Measurements from ENCODE around the gene ZIK1.

ZIK1 gene

DNA sequence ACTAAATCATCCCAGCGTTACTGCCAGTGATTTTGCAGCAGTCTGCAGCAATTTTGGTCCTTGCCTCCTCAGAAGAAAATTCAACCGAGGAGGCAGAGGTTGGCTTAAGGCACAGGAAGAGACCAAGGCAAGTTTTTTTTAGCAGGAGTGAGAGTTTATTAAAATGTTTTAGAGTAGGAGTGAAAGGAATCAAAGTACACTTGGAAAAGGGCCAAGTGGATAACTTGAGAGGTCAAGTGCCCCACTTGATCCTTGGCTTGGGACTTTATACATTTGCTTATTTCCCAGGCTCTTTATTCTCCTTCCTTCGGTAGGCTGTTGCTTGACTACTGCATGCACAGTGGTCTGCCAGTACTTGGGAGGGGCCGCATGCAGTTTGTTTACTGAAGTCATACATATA lies 27.2 kb downstream of the ZIK1 start:
- no peak for DNase-seq (ENCODE audit: low read depth in 2 of 2)

DNA sequence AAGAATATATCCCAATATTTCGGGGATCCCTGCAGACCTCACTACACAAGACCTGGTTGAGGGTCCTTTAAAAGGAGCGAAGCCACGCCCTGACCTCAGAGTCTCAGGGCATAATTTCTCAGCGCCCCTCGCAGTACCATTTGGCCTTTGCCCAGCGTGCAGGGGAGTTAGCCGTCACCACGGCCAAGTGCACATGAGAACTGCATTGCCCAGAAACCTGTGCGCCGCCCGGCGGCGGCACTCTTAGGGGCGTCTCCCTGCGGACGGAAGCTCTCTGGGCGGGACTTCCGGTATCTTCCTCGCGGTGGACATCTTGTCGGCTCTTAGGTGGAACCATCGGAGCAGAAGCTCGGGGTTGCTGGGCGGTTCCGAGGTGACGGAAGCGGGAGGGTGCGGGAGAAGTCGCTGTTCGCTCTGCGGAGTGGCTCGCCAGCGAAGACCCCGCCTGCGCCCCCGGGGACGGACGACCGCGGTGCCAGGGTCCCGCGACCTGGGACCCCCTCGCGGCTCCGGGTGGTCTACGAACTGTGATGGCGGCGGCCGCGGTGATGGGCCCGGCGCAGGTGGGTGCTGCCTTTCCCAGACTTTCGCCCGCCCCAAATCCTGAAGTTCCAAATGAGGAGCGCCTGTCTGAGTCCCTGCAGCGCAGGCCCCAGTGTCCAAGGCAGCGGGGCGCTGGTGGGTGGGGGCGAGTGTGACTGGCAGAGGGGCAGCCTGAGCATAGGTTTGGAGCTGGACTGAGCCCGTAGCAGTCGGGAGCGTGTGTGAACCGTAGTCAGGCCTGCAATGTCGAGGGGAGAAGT lies 30.2 kb downstream of the ZIK1 start, which contains the start of gene ZNF134:
Gene ZNF134 (plus strand): TSS at position 302 of the 803 bp plus-strand sequence. CDS start 5,227 bp downstream, outside the sequence.
- DNase-seq (ENCODE audit: low read depth in 2 of 2) = peak; percentile 79 to 88

DNA sequence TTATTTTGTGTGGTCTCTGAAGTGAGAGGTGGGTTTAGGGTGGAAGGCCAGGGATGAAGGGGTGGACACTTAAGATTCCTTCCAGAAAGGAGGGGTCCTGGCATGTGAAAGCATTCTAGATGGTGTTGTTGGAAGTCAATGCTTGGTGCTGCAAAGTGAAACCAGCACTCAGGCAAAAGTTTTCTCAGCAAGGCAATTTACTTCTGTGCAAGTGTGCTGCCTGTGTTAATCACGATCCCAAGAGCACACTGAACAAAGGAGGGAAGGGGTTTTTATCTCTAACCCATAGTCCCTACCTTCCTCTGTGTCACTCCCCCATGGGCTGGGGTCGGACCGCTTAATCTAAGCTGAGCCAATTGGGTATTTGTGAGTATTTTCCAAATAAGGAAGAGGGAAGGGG lies 31.4 kb downstream of the ZIK1 start:
- no peak for DNase-seq (ENCODE audit: low read depth in 2 of 2)

DNA sequence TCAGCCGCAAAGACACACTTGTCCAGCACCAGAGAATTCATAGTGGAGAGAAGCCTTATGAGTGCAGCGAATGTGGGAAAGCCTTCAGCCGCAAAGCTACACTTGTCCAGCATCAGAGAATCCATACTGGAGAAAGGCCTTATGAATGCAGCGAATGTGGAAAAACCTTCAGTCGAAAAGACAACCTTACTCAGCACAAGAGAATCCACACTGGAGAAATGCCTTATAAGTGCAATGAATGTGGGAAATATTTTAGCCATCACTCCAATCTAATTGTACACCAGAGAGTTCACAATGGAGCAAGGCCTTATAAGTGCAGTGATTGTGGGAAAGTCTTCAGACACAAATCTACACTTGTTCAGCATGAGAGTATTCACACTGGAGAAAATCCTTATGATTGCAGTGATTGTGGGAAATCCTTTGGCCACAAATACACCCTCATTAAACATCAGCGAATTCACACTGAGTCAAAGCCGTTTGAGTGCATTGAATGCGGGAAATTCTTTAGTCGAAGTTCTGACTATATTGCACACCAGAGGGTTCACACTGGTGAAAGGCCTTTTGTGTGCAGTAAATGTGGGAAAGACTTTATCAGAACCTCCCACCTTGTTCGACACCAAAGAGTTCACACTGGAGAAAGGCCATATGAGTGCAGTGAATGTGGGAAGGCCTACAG lies 36.9 kb downstream of the ZIK1 start:
- no peak for DNase-seq (ENCODE audit: low read depth in 2 of 2)

DNA sequence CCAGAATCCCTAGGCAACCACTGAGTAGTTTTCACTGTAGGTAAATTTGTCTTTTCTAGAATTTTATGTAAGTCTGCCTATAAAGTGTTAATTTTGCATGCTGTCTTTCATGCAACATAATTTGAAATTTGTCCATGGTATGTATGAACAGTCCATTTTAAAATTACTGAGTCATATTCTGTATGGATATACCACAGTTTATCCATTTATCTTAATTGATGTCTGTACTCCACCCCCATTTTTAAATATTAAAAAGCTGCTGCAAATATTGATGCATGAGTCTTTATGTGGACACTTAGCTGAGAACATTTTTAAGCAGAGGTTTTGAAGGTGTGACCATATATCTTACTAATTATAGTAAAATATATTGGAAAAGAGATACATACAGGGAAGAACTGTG lies 39.1 kb downstream of the ZIK1 start:
- DNase-seq (ENCODE audit: low read depth in 2 of 2) = no peak

DNA sequence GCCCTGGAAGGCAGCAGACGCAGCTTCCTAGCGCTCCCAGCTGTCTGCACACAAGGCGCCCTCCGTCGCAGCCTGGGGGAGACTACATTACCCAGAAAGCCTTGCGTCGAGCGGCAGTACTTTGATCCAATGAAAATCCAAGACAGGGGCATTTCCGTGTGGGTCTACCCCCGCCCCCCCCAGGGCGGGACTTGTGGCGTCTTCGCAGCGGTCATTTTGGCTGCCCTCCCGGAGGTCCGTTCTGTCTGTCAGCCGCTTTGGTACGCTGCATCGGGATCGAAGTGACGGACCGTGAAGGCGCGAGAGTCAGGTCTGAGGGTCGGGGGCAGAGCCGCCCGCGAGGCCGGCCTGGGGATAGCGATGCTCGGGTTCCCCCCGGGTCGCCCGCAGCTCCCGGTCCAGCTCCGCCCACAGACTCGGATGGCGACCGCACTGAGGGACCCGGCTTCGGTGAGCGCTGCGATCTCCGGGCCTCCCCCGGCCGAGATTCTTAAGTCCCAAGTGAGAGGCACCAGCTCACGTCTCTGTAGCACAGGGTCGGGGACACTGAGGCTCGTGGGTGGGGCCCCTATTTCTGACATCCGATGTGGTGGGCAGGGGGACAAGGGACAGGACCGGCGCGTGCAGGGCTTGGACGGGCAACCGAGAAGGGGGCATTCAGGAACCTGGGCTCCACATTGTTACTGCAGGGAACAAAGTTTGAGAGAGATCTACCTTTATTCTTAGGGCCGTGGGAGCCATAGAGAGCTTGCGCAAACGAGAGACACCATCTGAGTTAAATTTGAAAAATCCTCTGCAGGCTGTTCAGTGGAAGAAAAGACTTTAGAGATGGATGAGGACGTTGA lies 49.3 kb downstream of the ZIK1 start, which contains the start of gene ZNF211:
Gene ZNF211 (plus strand): TSS at position 182 of the 845 bp plus-strand sequence. CDS start 179 bp downstream, at position 361.
- DNase-seq (ENCODE audit: low read depth in 2 of 2) = peak; percentile 80 to 82

DNA sequence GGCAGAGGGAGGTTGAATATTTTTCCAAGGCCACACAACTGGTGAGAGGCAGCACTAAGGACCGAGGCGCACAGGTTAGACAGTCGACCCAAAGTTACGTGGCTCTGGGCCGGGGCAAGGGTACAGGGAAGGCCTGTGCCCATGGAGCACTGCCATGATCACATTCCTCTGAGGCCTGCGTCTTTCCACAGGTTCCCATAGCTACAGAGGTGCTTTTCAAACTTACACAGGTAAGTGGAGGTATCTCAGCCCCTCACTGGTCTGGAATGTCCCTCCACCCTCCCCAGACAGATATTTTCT lies 49.8 kb downstream of the ZIK1 start:
- DNase-seq (ENCODE audit: low read depth in 2 of 2) = no peak

DNA sequence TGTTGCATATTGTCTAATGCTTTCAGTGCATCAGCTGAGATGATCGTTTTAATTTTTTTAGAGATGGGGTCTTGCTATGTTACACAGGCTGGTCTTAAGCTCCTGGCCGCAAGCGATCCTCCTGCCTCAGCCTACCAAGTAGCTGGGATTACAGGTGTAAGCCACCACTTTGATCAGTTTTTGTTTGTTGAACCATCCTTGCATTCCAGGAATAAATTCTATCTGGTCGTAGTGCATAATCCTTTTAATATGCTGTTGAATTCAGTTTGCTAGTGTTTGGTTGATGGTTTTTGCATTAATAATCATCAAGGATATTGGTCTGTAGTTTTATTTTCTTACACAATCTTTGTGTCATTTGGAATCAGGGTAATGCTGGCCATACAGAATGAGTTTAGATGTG lies 53.4 kb downstream of the ZIK1 start:
- DNase-seq (ENCODE audit: low read depth in 2 of 2) = no peak

DNA sequence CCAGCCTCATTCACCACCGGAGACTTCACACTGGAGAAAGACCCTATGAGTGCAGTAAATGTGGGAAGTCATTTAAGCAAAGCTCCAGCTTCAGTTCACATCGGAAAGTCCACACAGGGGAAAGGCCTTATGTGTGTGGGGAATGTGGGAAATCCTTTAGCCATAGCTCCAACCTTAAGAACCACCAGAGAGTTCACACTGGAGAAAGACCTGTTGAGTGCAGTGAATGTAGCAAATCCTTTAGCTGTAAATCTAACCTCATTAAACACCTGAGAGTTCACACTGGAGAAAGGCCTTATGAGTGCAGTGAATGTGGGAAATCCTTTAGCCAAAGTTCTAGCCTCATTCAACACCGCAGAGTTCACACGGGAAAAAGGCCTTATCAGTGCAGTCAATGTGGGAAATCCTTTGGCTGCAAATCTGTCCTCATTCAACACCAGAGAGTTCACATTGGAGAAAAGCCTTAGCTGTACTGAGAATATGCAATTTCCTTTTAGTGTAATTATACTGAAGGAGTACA lies 57.8 kb downstream of the ZIK1 start:
- no peak for DNase-seq (ENCODE audit: low read depth in 2 of 2)

DNA sequence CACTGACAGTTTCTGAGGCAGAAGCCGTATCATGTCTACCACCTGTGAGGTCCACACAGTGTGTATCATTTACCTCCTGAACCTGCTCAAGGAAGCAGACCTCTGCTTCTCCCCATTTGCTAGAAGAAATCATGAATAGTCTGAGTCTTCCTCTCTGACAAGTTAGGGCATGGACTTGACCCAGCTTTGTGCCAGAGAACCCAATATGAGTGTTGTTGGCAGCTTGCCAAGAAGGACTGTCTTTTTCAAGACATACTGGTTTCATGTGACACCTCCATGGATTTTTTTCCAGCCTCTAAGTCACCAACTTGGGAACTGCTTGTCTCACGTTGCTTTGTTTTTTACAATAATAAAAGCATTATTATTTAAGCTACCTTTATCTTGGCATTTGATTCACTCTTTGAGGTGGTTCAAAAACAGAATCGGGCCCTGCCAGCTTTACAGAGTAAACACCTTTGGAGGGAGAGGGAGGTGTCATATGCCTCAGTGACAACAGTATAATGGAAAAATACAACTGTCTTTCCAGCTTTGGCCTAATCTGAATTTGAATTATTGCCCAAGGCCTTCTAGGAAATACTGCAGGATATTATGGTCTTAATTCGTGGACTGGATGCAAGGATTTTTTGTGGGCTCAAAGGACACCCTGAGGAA lies 58.6 kb downstream of the ZIK1 start:
- no peak for DNase-seq (ENCODE audit: low read depth in 2 of 2)

Data from stimulated activated CD8-positive, alpha-beta memory T cell treated with anti-CD3 and anti-CD28 coated beads, Interleukin-7, amount 100 ng/mL, for 4 hours (primary cell).